Immature natural killer cell (primary cell): ENCODE data around the gene RAB11A. TPM values are rescaled to one million over a fixed set of nuclear protein-coding genes. Genes with fewer than 3 reads are reported as not detected.
A peak's percentile ranks its signal among the peaks of the same experiment; 100 is the strongest.
"Not testable (repeated sequence)": the region's sequence is repeated elsewhere in the genome, so short reads cannot be mapped to it uniquely, and the experiment has no call there.

Source experiments
- DNase-seq, 3 donors: peaks; one replicate each; pipeline ENCODE4 v3.0.0; 2022; ENCODE audit warnings: mixed read lengths in 1 of 3
- H3K27ac Mint-ChIP-seq, 6 donors: one replicate each; pipeline ENCODE4 v1.8.0; 2020; ENCODE audit warnings: mixed read lengths in 6 of 6, mild to moderate bottlenecking in 5 of 6, inconsistent platforms in 4 of 6, moderate library complexity in 3 of 6
- H3K27me3 Mint-ChIP-seq, 3 donors: one replicate each; pipeline ENCODE4 v1.8.0; 2020 to 2021; ENCODE audit warnings: low read depth in 3 of 3, mild to moderate bottlenecking in 3 of 3, mixed read lengths in 3 of 3, moderate library complexity in 3 of 3, inconsistent platforms in 1 of 3
- H3K36me3 Mint-ChIP-seq, 3 donors: one replicate each; pipeline ENCODE4 v1.8.0; 2020; ENCODE audit warnings: mixed read lengths in 3 of 3, inconsistent platforms in 2 of 3, mild to moderate bottlenecking in 2 of 3
- H3K4me1 Mint-ChIP-seq, 2 donors: one replicate each; pipeline ENCODE4 v1.8.0; 2020; ENCODE audit warnings: inconsistent platforms in 2 of 2, mild to moderate bottlenecking in 2 of 2, mixed read lengths in 2 of 2, moderate library complexity in 1 of 2
- H3K4me3 Mint-ChIP-seq, 5 donors: one replicate each; pipeline ENCODE4 v1.8.0; 2020; ENCODE audit warnings: mild to moderate bottlenecking in 5 of 5, mixed read lengths in 5 of 5, inconsistent platforms in 3 of 5, moderate library complexity in 3 of 5
- H3K9me3 Mint-ChIP-seq, 6 donors: one replicate each; pipeline ENCODE4 v1.8.0; 2020; ENCODE audit warnings: mild to moderate bottlenecking in 6 of 6, mixed read lengths in 6 of 6, inconsistent platforms in 4 of 6, moderate library complexity in 3 of 6
- polyA plus RNA-seq, 3 donors: library from polyadenylated mRNA; unstranded; fragments of 300-500 nt; fragmentation: Illumina TruSeq; gene quantifications; one replicate each; pipeline ENCODE4 v1.2.3, GENCODE V29; 2021

Gene RAB11A
- polyA plus RNA-seq, 3 donors from 2014 or later: 178 to 238 (median 228) TPM

DNA sequence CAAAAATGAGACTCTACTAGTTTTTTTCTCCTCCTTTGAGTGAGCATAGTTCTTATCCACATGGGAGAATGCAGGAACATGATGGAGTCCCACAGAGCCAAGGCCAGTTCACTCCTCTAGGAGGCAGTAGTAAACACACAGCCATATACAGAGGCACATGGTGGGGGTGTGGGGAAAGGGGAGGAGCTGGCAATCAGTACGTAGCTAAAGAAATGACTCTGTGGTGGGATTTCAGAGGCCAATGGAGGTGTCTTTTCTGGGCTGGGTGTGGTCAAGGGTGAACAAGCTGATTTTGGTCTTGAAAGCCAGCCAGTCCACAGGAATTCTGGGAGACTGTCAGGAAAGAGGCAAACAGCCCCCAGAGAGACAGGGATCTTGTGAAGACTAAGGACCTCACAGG, 6.6 kb upstream of the RAB11A start:
- peaks cover 17 to 22% of the 10 kb centered on the region in 2 donors for H3K4me1 Mint-ChIP-seq

DNA sequence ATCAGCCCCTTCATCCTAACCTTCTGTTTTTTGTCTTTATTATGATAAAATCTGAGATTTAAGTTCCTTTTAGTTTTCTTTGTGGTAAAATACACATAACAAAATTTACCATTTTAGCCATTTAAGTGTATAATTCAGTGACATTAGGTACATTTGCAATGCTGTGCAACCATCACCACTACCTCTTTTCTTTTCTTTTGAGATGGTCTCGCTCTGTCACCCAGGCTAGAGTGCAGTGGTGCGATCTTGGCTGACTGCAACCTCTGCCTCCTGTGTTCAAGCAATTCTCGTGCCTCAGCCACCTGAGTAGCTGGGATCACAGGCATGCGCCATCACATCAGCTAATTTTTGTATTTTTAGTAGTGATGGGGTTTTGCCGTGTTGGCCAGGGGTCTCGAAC, 6.2 kb upstream of the RAB11A start:
- H3K4me1 Mint-ChIP-seq: peaks cover 13 to 18% of the 10 kb centered on the region in 2 donors
- H3K4me3 Mint-ChIP-seq: no peak overlapping the region
- peaks cover 0 to 10% (median 0%) of the 10 kb centered on the region in 3 donors for H3K27me3 Mint-ChIP-seq
- DNase-seq: no peak
- H3K36me3 Mint-ChIP-seq: no peaks in the 10 kb centered on the region
- no peaks in the 10 kb centered on the region for H3K9me3 Mint-ChIP-seq
- H3K27ac Mint-ChIP-seq: no peak overlapping the region

More for the DNA sequence above, 6.6 kb upstream of the RAB11A start:
- H3K4me3 Mint-ChIP-seq: no peak overlapping the region
- no peaks in the 10 kb centered on the region for H3K9me3 Mint-ChIP-seq
- peak overlapping the region in 1 of 6 donors; percentile 55 for H3K27ac Mint-ChIP-seq
- H3K27me3 Mint-ChIP-seq: peaks cover 0 to 8% (median 0%) of the 10 kb centered on the region in 3 donors
- no peaks in the 10 kb centered on the region for H3K36me3 Mint-ChIP-seq
- peak; percentile 48 to 54 (median 48) for DNase-seq

DNA sequence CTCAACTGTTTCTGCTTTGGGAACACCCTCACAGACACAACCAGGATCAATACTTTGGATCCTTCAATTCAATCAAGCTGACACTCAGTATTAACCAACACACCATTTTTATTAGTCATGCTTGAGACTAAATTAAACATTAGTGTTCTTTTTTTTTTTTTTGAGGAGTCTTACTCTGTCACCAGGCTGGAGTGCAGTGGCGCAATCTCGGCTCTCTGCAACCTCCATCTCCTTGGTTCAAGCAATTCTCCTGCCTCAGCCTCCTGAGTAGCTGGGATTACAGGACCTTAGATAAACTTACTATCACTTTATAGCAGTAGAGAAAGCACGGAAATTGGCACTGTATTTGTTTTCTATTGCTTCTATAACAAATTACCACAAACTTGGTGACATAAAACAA, 2.0 kb upstream of the RAB11A start:
- peaks cover 9 to 17% (median 10%) of the 10 kb centered on the region in 3 donors for H3K27me3 Mint-ChIP-seq
- no peak overlapping the region for H3K4me3 Mint-ChIP-seq

DNA sequence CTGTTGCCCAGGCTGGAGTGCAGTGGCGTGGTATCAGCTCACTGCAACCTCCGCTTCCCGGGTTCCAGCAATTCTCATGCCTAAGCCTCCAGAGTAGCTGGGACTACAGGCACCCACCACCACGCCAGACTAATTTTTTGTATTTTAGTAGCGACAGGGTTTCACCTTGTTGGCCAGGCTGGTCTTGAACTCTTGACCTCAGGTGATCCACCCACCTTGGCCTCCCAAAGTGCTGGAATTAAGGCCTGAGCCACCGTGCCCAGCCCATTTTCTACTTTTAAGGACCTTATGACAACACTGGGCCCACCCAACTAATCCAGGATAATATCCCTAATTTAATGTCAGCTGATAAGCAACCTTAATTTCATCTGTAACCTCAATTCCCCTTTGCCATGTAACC, 1.4 kb upstream of the RAB11A start:
- peak overlapping the region in 1 of 6 donors; percentile 97 for H3K27ac Mint-ChIP-seq
- H3K36me3 Mint-ChIP-seq, DNase-seq, H3K4me3 Mint-ChIP-seq, H3K9me3 Mint-ChIP-seq: not testable (repeated sequence)
- H3K4me1 Mint-ChIP-seq: peaks cover 27 to 35% of the 10 kb centered on the region in 2 donors
- peaks cover 9 to 17% (median 10%) of the 10 kb centered on the region in 3 donors for H3K27me3 Mint-ChIP-seq

More for the DNA sequence above, 2.0 kb upstream of the RAB11A start:
- peaks cover 26 to 35% of the 10 kb centered on the region in 2 donors for H3K4me1 Mint-ChIP-seq
- no peaks in the 10 kb centered on the region for H3K9me3 Mint-ChIP-seq
- DNase-seq: no peak
- H3K27ac Mint-ChIP-seq: peak overlapping the region in 1 of 6 donors; percentile 37
- no peaks in the 10 kb centered on the region for H3K36me3 Mint-ChIP-seq

- peaks cover 27 to 42% of the 10 kb centered on the region in 2 donors for H3K4me1 Mint-ChIP-seq
Measured at GRCh38 chr15:65868546-65869125, 655 bp upstream of the RAB11A start.

DNA sequence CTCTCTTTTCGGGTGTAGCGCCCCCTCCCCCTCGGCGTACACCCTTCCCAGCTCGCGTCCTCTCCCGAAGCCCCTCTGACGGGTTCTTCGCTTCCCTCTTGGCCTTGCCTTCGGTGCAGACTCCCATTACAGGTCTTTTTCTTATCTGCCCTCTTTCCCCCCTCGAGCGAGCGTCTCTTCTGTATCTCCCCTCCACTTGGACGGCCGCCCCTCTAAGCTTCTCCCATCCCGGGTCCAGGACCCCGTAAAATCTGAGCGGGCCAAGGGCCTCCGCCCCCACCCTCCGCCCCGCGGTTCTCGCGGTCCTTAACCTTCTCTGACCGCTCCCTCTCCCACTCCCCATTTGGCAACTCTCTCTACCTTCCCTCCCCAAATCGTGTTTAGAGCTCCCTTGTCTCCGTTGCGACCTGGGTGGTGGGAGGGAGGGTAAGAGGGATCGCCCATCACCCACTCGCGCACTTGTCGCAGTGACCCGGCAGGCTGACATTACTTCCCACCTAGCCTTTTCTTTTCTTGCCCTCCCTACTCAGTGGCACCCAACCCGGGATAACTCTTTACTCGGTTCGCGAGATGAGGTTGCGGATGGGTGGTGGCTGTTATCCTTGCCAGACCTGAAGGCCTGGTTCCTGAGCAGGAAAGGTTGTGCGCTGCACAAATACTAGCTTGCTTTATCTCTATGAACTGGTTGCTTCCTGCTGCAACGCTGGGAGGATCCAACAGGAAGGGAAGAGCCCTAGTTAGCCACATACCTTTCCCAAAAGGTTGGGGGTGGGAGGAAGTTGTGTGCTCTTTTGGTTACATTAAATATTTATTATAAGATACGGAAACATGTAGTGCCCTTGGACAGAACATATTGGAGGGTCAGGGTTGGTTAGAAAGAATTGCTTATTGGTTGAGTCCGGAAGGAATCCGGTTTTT, 922 bp downstream of the RAB11A start:
- Mint-ChIP-seq H3K27me3 (peaks cover 9 to 17% (median 10%) of the 10 kb centered on the region in 3 donors), H3K4me3 (peak overlapping the region; percentile 95 to 99 (median 98)), H3K36me3 (peaks cover 3 to 4% (median 4%) of the 10 kb centered on the region in 3 donors), H3K27ac (peak overlapping the region; percentile 95 to 99 (median 97)), H3K9me3 (no peaks in the 10 kb centered on the region), H3K4me1 (peaks cover 28 to 45% of the 10 kb centered on the region in 2 donors)
- DNase-seq: peak in 2 of 3 donors; percentile 7 to 9

More at GRCh38 chr15:65868546-65869125, 655 bp upstream of the RAB11A start:
- H3K27me3 Mint-ChIP-seq: peaks cover 9 to 17% (median 10%) of the 10 kb centered on the region in 3 donors
- H3K27ac Mint-ChIP-seq: peak overlapping the region; percentile 95 to 99 (median 97)
- H3K4me3 Mint-ChIP-seq: peak overlapping the region; percentile 95 to 99 (median 98)
- no peaks in the 10 kb centered on the region for H3K9me3 Mint-ChIP-seq
- no peaks in the 10 kb centered on the region for H3K36me3 Mint-ChIP-seq
- DNase-seq: no peak

- Mint-ChIP-seq H3K27me3 (peaks cover 9 to 17% (median 10%) of the 10 kb centered on the region in 3 donors), H3K4me3 (peak overlapping the region; percentile 95 to 99 (median 98)), H3K36me3 (peaks cover 3 to 4% (median 4%) of the 10 kb centered on the region in 3 donors), H3K27ac (peak overlapping the region; percentile 95 to 99 (median 97)), H3K9me3 (no peaks in the 10 kb centered on the region), H3K4me1 (peaks cover 28 to 52% of the 10 kb centered on the region in 2 donors)
- no peak for DNase-seq
Measured at GRCh38 chr15:65870889-65871533, 1.7 kb downstream of the RAB11A start.

DNA sequence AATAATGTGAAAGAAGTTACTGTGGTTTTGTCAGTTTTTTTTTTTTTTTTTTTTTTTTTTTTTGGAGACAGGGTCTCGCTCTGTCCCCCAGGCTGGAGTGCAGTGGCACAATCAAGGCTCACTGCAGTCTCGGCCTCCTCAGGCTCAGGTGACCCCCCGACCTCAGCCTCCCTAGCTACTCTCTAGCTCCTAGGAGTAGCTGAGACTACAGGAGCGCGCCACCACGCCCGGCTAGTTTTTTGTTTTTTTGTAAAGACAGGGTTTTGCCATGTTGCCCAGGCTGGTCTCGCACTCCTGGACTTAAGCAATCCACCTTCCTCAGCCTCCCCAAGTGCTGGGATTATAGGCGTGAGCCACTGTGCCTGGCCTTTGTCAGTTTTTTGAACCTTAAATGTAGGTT, 2.6 kb downstream of the RAB11A start:
- Mint-ChIP-seq H3K4me3 (peak overlapping the region in 1 of 5 donors; percentile 21), H3K4me1 (peaks cover 28 to 58% of the 10 kb centered on the region in 2 donors), H3K27me3 (peaks cover 9 to 17% (median 10%) of the 10 kb centered on the region in 3 donors)
- DNase-seq, H3K9me3 Mint-ChIP-seq, H3K27ac Mint-ChIP-seq, H3K36me3 Mint-ChIP-seq: not testable (repeated sequence)

GRCh38 chr15:65872596-65872995, 3.3 kb downstream of the RAB11A start:
- H3K27ac Mint-ChIP-seq: peak overlapping the region in 1 of 6 donors; percentile 4
- not testable (repeated sequence) for DNase-seq, H3K36me3 Mint-ChIP-seq, H3K9me3 Mint-ChIP-seq
- peak overlapping the region in 1 of 5 donors; percentile 0 for H3K4me3 Mint-ChIP-seq
- H3K27me3 Mint-ChIP-seq: peaks cover 9 to 17% (median 10%) of the 10 kb centered on the region in 3 donors
- peaks cover 29 to 65% of the 10 kb centered on the region in 2 donors for H3K4me1 Mint-ChIP-seq

DNA sequence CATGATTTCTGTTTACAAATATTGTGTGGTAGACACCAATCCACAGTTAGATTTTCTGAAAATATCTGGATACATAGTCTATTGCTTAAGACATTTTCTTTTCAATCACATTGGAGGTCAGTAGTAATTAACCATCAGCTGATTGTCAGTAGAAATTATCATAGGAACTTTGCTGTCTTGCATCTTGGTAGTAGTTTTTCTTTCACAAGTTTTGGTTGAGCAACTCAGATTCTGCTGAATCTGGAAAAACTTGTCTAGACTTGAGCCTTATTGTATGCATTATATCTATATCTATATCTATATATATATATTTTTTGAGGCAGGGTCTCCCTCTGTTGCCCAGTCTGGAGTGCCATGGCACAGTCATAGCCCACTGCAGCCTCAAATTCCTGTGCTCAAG, 4.0 kb downstream of the RAB11A start:
- peaks cover 31 to 69% of the 10 kb centered on the region in 2 donors for H3K4me1 Mint-ChIP-seq
- H3K27me3 Mint-ChIP-seq: peaks cover 9 to 13% (median 10%) of the 10 kb centered on the region in 3 donors
- no peak overlapping the region for H3K27ac Mint-ChIP-seq
- peaks cover 10 to 15% (median 14%) of the 10 kb centered on the region in 3 donors for H3K36me3 Mint-ChIP-seq
- no peak overlapping the region for H3K4me3 Mint-ChIP-seq
- H3K9me3 Mint-ChIP-seq: no peaks in the 10 kb centered on the region
- DNase-seq: no peak

DNA sequence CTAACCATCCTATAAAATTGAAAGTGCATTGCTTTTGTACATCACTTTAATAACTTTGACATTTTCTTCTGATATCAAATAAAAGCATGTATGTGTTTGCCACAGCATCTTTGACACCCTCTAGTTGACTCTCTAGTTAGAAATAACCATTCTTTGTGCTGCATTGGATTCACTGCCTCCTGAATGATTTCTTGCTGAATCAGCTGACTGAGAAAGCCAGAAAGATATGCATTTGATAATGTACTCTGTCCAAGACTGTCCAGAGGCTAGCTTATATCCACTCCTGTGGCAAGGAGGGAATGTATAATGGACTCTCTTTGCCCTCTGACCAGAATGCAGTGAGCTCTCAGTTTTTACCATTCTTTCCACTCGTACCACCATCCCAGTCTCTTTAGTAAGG, 6.2 kb downstream of the RAB11A start:
- no peak for DNase-seq
- H3K27me3 Mint-ChIP-seq: no peaks in the 10 kb centered on the region
- H3K27ac Mint-ChIP-seq: no peak overlapping the region
- peaks cover 18 to 57% of the 10 kb centered on the region in 2 donors for H3K4me1 Mint-ChIP-seq
- no peaks in the 10 kb centered on the region for H3K9me3 Mint-ChIP-seq
- H3K4me3 Mint-ChIP-seq: no peak overlapping the region
- H3K36me3 Mint-ChIP-seq: peaks cover 10 to 26% (median 20%) of the 10 kb centered on the region in 3 donors

GRCh38 chr15:65877749-65878148, 8.5 kb downstream of the RAB11A start:
- no peak for DNase-seq
- Mint-ChIP-seq H3K9me3 (no peaks in the 10 kb centered on the region), H3K27ac (no peak overlapping the region), H3K4me3 (no peak overlapping the region), H3K27me3 (no peaks in the 10 kb centered on the region), H3K36me3 (peaks cover 10 to 33% (median 22%) of the 10 kb centered on the region in 3 donors), H3K4me1 (peaks cover 21 to 61% of the 10 kb centered on the region in 2 donors)

- H3K36me3 Mint-ChIP-seq: peaks cover 7 to 39% (median 23%) of the 10 kb centered on the region in 3 donors
- peak overlapping the region; percentile 25 to 81 (median 69) for H3K27ac Mint-ChIP-seq
- H3K27me3 Mint-ChIP-seq: no peaks in the 10 kb centered on the region
- no peaks in the 10 kb centered on the region for H3K9me3 Mint-ChIP-seq
- no peak for DNase-seq
- peak overlapping the region in 4 of 5 donors; percentile 6 to 53 (median 30) for H3K4me3 Mint-ChIP-seq
- H3K4me1 Mint-ChIP-seq: peaks cover 19 to 70% of the 10 kb centered on the region in 2 donors
Measured at GRCh38 chr15:65881766-65882434, 12.6 kb downstream of the RAB11A start.
